Measurements from ENCODE around the gene PRKCA.

- no peak for TF ChIP-seq CTCF (conservative IDR thresholded peaks at IDR 0.05; ENCODE audit: low read depth, low read length)
- TF ChIP-seq EZH2 (IDR thresholded peaks at IDR 0.05; ENCODE audit: low read length, unreplicated experiment) = no peak
These were observed 485.5 kb downstream of the PRKCA start for GRCh38 chr17:66787914-66788313.
